ENCODE results near the gene CUTA.

The CUTA gene

DNA sequence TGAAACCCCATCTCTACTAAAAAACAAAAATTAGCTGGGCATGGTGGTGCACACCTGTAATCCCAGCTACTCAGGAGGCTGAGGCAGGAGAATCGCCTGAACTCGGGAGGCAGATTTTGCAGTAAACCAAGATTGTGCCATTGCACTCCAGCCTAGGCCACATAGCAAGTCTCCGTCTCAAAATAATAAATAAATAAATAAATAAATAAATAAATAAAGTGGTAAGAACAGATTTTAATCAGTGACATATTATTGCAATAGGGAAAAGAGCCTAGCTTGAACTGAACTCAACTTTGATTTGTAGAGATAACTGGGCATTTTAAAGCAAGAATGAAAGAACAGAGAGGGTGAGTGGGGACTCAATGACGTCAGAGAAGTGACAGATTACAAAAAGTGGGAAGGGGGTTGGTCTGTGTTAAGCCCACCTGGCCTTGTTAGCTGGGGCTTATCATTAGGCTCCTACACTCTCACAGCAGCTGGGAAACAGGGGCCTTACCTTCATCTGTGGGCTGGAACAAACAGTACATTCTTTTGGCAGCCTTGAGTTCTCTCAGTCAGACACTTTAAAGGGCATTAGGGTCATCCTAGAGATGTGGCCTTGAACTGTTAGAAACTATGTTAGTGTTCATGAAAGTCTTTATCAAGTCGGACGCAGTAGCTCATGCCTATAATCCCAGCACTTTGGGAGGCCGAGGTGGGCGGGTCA is 50.7 kb downstream of the CUTA start:
- DNase-seq (ENCODE audit: low spot score in 2 of 2), result no peak
- no peaks in the 10 kb centered on the region for H3K4me1 ChIP-seq
- no peaks in the 10 kb centered on the region for H3K36me3 ChIP-seq (replicated peaks)
- peaks cover 18% of the 10 kb centered on the region for H3K27me3 ChIP-seq (ENCODE audit: low read depth)
- in situ Hi-C loops (cut with MboI; ENCODE audit: low sequenced_read_pairs), result no loop called here
- H3K9me3 ChIP-seq, result no peaks in the 10 kb centered on the region
- H3K4me3 ChIP-seq, result no peak overlapping the region

All from HAP-1 (cell line).